IPS-11a (cell line): Measurements from ENCODE around the gene FHIT.

Source experiments
- H3K4me3 ChIP-seq: one replicate; pipeline ENCODE4 v1.5.1; 2013; ENCODE audit warnings: low read depth, low read length, control low read depth

FHIT gene

GRCh38 chr3:59877263-59878037, 1373.8 kb downstream of the FHIT start:
- H3K4me3 ChIP-seq = no peak overlapping the region

- H3K4me3 ChIP-seq = no peak overlapping the region
These were observed 1374.7 kb downstream of the FHIT start for GRCh38 chr3:59876533-59877062.

GRCh38 chr3:59873576-59874230, 1377.5 kb downstream of the FHIT start:
- no peak overlapping the region for H3K4me3 ChIP-seq

- no peak overlapping the region for H3K4me3 ChIP-seq
These were observed 1379.1 kb downstream of the FHIT start for GRCh38 chr3:59872128-59872527.

- H3K4me3 ChIP-seq = no peak overlapping the region
These were observed 1383.9 kb downstream of the FHIT start for GRCh38 chr3:59867185-59868002.

GRCh38 chr3:59866076-59866475, 1385.2 kb downstream of the FHIT start:
- no peak overlapping the region for H3K4me3 ChIP-seq

GRCh38 chr3:59865351-59865750, 1385.9 kb downstream of the FHIT start:
- H3K4me3 ChIP-seq = no peak overlapping the region

- H3K4me3 ChIP-seq = no peak overlapping the region
These were observed 1388.6 kb downstream of the FHIT start for GRCh38 chr3:59862686-59863085.

GRCh38 chr3:59857589-59858346, 1393.5 kb downstream of the FHIT start:
- no peak overlapping the region for H3K4me3 ChIP-seq

- no peak overlapping the region for H3K4me3 ChIP-seq
These were observed 1394.3 kb downstream of the FHIT start for GRCh38 chr3:59856934-59857460.

- no peak overlapping the region for H3K4me3 ChIP-seq
These were observed 1397.1 kb downstream of the FHIT start for GRCh38 chr3:59854061-59854709.

- H3K4me3 ChIP-seq = no peak overlapping the region
These were observed 1400.8 kb downstream of the FHIT start for GRCh38 chr3:59850417-59850816.

GRCh38 chr3:59845386-59845785, 1405.9 kb downstream of the FHIT start:
- no peak overlapping the region for H3K4me3 ChIP-seq

- H3K4me3 ChIP-seq = no peak overlapping the region
These were observed 1407.4 kb downstream of the FHIT start for GRCh38 chr3:59843821-59844220.

GRCh38 chr3:59839810-59840515, 1411.3 kb downstream of the FHIT start:
- H3K4me3 ChIP-seq = no peak overlapping the region

- H3K4me3 ChIP-seq = no peak overlapping the region
These were observed 1412.0 kb downstream of the FHIT start for GRCh38 chr3:59839283-59839682.

GRCh38 chr3:59836531-59836930, 1414.7 kb downstream of the FHIT start:
- H3K4me3 ChIP-seq = no peak overlapping the region

GRCh38 chr3:59832702-59833101, 1418.5 kb downstream of the FHIT start:
- no peak overlapping the region for H3K4me3 ChIP-seq

GRCh38 chr3:59832241-59832640, 1419.0 kb downstream of the FHIT start:
- H3K4me3 ChIP-seq = no peak overlapping the region
